Keratinocyte (primary cell): ENCODE data around the gene FCMR. TPM values are rescaled to one million over a fixed set of nuclear protein-coding genes. Genes with fewer than 3 reads are reported as not detected.

Experiments used
- DNase-seq: peaks from one replicate; pipeline ENCODE4 v3.0.0-alpha.2; 2011; ENCODE audit warnings: low read depth, missing footprints, low spot score
- FAIRE-seq: peaks from 2 replicates; lab custom pipeline; 2011; peaks lifted over from hg19 to GRCh38; lab: Jason Lieb, UNC
- H2AFZ ChIP-seq: 2 replicates; pipeline ENCODE4 v1.6.0; 2012; ENCODE audit warnings: low read length, control low read depth, inconsistent platforms; ENCODE audit not compliant: control insufficient read depth
- H3K27ac ChIP-seq: 2 replicates; pipeline ENCODE4 v1.5.1; 2011; ENCODE audit warnings: low read length; ENCODE audit not compliant: control insufficient read depth, insufficient read depth
- H3K27me3 ChIP-seq: 3 replicates; pipeline ENCODE4 v1.6.0; 2011; ENCODE audit warnings: low read length; ENCODE audit not compliant: control insufficient read depth, insufficient read depth; ENCODE audit errors: extremely low read depth
- H3K36me3 ChIP-seq, 2 experiments: 2 replicates in 1 of 2; 3 replicates in 1 of 2; pipeline ENCODE4 v1.5.1; 2011; ENCODE audit warnings: low read length in 2 of 2, mild to moderate bottlenecking in 1 of 2; ENCODE audit not compliant: control insufficient read depth in 2 of 2, insufficient read depth in 2 of 2; ENCODE audit errors: extremely low read depth in 1 of 2
- H3K4me1 ChIP-seq: 3 replicates; pipeline ENCODE4 v1.5.1; 2011; ENCODE audit warnings: low read length; ENCODE audit not compliant: control insufficient read depth, insufficient read depth; ENCODE audit errors: extremely low read depth
- H3K4me2 ChIP-seq: 3 replicates; pipeline ENCODE4 v1.6.0; 2011; ENCODE audit warnings: low read depth, low read length; ENCODE audit not compliant: control insufficient read depth, insufficient read depth; ENCODE audit errors: extremely low read depth
- H3K4me3 ChIP-seq, 3 experiments: fragments of 200-600 bp in 1 of 3; sonication (generic) in 1 of 3; 2 replicates in 2 of 3; 3 replicates in 1 of 3; pipeline ENCODE4 v1.5.1; 2011 to 2016; ENCODE audit warnings: low read length in 3 of 3, mild to moderate bottlenecking in 3 of 3, control low read depth in 2 of 3, inconsistent platforms in 1 of 3, low read depth in 1 of 3, mixed read lengths in 1 of 3, mixed run types in 1 of 3, moderate library complexity in 1 of 3; ENCODE audit not compliant: control insufficient read depth in 2 of 3, insufficient read depth in 2 of 3; ENCODE audit errors: extremely low read depth in 1 of 3
- H3K79me2 ChIP-seq: 2 replicates; pipeline ENCODE4 v1.6.0; 2012; ENCODE audit warnings: low read length; ENCODE audit not compliant: control insufficient read depth, insufficient read depth
- H3K9ac ChIP-seq: 3 replicates; pipeline ENCODE4 v1.6.0; 2011; ENCODE audit warnings: low read length; ENCODE audit not compliant: control insufficient read depth, insufficient read depth; ENCODE audit errors: extremely low read depth
- H3K9me1 ChIP-seq: 3 replicates; pipeline ENCODE4 v1.6.0; 2011; ENCODE audit warnings: low read length; ENCODE audit not compliant: control insufficient read depth, insufficient read depth; ENCODE audit errors: extremely low read depth
- H3K9me3 ChIP-seq: 2 replicates; pipeline ENCODE4 v1.5.1; 2012; ENCODE audit warnings: low read depth, low read length; ENCODE audit not compliant: control insufficient read depth
- H4K20me1 ChIP-seq: 3 replicates; pipeline ENCODE4 v1.6.0; 2011; ENCODE audit warnings: low read length; ENCODE audit not compliant: control insufficient read depth, insufficient read depth; ENCODE audit errors: extremely low read depth
- EZH2 ChIP-seq: IDR thresholded peaks from one replicate; pipeline ENCODE4 v1.6.1; 2012; ENCODE audit warnings: inconsistent platforms, mild to moderate bottlenecking, low read length, moderate library complexity
- dilution Hi-C: fragments of 300-500 bp; cut with MboI; formaldehyde crosslinking; loops from one replicate; pipeline ENCODE4 v1.7.0; 2020; ENCODE audit warnings: low sequenced_read_pairs; ENCODE audit not compliant: extremely low pct_ligation_motif_present
- polyA plus RNA-seq, 5 experiments: library from polyadenylated mRNA; depleted of rRNA in 3 of 5; stranded (reverse) in 3 of 5; stranded (forward) in 1 of 5; unstranded in 1 of 5; fragments of >200 nt; gene quantifications; 1 replicate in 1 of 5; 2 replicates in 3 of 5; 3 replicates in 1 of 5; pipeline versions ENCODE4 v1.2.1 to v1.2.3, GENCODE V29; 2011 to 2012; ENCODE audit warnings: missing spikeins in 2 of 5, low read depth in 1 of 5, low replicate concordance in 1 of 5
- TF ChIP-seq, protein P1 (sequence below), 3 experiments: IDR thresholded peaks in 1 of 3; conservative IDR thresholded peaks in 1 of 3; optimal IDR thresholded peaks in 1 of 3; 2 replicates in 2 of 3; 3 replicates in 1 of 3; pipeline versions ENCODE3 to v1.5.1; 2011; ENCODE audit warnings: low read length in 3 of 3, mild to moderate bottlenecking in 3 of 3, moderate library complexity in 2 of 3, control low read depth in 1 of 3, inconsistent platforms in 1 of 3; ENCODE audit not compliant: insufficient read depth in 2 of 3; ENCODE audit errors: extremely low read depth in 1 of 3

FCMR gene
- polyA plus RNA-seq, 1 donor (not counting 4 experiments of a cell fraction or from before 2014, with no cell fraction given) = 1.8 TPM

DNA sequence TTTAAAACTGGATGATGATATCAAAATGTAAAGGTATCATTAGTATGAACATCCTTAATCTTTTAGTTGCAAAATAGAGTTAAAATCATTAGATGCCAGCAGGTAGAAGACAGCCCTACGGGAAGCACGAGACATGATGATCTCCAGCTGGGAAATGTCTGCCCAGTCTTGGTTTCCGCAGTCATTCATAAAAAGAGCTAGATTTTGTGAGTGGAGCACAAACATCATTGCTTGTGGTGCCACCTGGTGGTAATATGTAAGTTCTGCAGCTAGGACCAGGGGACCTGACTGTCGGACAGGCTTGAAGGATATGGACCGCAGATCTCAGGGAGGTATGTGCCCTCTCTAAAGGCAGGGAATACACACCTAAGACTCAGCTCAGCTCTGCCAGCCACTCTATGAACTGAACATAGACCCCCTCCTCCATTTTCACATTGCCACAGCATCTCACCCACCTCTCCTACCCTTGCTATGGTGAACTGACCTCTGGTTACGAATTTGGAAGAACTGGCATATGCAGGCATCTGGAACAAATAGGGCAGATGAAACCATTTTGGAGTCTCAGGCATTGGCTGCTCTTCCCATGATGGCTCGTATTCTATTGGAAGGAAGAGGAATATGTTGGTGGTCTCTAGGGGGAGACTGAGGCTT is 9.2 kb downstream of the FCMR start:
- Histone ChIP-seq H3K9me1 (no peaks in the 10 kb centered on the region), H3K4me3 (no peak overlapping the region), H4K20me1 (no peaks in the 10 kb centered on the region), H3K4me2 (no peak overlapping the region), H3K4me1 (peaks cover 28% of the 10 kb centered on the region), H2AFZ (no peak overlapping the region), H3K79me2 (peaks cover 3% of the 10 kb centered on the region), H3K27ac (no peak overlapping the region), H3K9ac (no peak overlapping the region), H3K27me3 (no peaks in the 10 kb centered on the region), H3K9me3 (no peaks in the 10 kb centered on the region), H3K36me3 (no peaks in the 10 kb centered on the region)
- FAIRE-seq (peak; percentile 68), DNase-seq (no peak)
- TF ChIP-seq, protein P1, sequence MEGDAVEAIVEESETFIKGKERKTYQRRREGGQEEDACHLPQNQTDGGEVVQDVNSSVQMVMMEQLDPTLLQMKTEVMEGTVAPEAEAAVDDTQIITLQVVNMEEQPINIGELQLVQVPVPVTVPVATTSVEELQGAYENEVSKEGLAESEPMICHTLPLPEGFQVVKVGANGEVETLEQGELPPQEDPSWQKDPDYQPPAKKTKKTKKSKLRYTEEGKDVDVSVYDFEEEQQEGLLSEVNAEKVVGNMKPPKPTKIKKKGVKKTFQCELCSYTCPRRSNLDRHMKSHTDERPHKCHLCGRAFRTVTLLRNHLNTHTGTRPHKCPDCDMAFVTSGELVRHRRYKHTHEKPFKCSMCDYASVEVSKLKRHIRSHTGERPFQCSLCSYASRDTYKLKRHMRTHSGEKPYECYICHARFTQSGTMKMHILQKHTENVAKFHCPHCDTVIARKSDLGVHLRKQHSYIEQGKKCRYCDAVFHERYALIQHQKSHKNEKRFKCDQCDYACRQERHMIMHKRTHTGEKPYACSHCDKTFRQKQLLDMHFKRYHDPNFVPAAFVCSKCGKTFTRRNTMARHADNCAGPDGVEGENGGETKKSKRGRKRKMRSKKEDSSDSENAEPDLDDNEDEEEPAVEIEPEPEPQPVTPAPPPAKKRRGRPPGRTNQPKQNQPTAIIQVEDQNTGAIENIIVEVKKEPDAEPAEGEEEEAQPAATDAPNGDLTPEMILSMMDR (optimal IDR thresholded peaks at IDR 0.05 in 1 of 3, IDR thresholded peaks at IDR 0.05 in 1 of 3, conservative IDR thresholded peaks at IDR 0.05 in 1 of 3; ENCODE audit: extremely low read depth in 1 of 3, insufficient read depth in 2 of 3, low read length in 3 of 3) = peak; percentile 67 to 90 (median 87)
- no peak for TF ChIP-seq EZH2
- dilution Hi-C loops = no loop called here

DNA sequence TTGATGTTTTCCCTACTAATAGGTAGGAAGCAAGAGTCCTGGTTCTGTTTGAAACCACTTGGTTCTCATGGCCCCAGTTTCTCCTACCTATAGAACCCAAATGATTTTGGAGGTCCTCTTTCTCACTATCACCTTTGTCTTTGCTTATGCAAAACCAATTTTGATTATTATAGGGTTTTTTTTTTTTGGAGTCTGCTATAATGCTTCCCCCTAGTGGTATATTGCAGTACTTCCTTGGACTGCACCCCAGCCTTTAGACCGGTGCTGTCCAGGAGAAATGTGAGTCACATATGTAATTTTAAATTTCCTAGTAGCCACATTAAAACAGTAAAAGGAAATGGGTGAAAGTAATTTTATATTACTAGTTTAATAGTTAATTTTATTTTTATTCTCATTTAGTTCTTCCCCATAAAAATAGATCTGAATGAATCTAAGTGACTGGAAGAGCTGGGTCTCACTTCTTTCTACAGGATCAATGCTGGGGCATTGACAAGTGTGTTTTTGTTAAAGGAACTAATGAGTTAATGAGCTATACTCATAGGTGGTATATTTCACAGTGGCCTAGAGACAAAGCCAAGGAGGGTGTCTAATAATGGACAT is 10.6 kb downstream of the FCMR start:
- no peak for DNase-seq
- Histone ChIP-seq H3K4me1 (peaks cover 36% of the 10 kb centered on the region), H3K27ac (peak overlapping the region; percentile 93), H3K36me3 (peaks cover 0 to 6% of the 10 kb centered on the region in 2 experiments), H3K9me3 (no peaks in the 10 kb centered on the region), H3K4me2 (peak overlapping the region; percentile 91), H3K9me1 (no peaks in the 10 kb centered on the region), H3K27me3 (no peaks in the 10 kb centered on the region), H3K4me3 (no peak overlapping the region), H2AFZ (no peak overlapping the region), H4K20me1 (no peaks in the 10 kb centered on the region), H3K9ac (no peak overlapping the region), H3K79me2 (peaks cover 5% of the 10 kb centered on the region)
- FAIRE-seq = no peak
- dilution Hi-C loops = no loop called here
- no peak for TF ChIP-seq EZH2
- TF ChIP-seq, protein P1 (optimal IDR thresholded peaks at IDR 0.05 in 1 of 3, IDR thresholded peaks at IDR 0.05 in 1 of 3, conservative IDR thresholded peaks at IDR 0.05 in 1 of 3; ENCODE audit: extremely low read depth in 1 of 3, insufficient read depth in 2 of 3, low read length in 3 of 3) = peak; percentile 54 to 74 (median 55)
